GM18870 (cell line): ENCODE results near the gene NCOA4.
"Not testable (repeated sequence)": the region's sequence is repeated elsewhere in the genome, so short reads cannot be mapped to it uniquely, and the experiment has no call there.

ENCODE experiments used
- ATAC-seq: cut with Tn5 transposase; IDR thresholded peaks from one replicate; pipeline ENCODE4 v1.9.1; 2021; ENCODE audit warnings: moderate library complexity; ENCODE audit not compliant: unreplicated experiment

The NCOA4 gene

GRCh38 chr10:46052791-46053375 lies 22.5 kb upstream of the NCOA4 start:
- ATAC-seq: no peak

- ATAC-seq: no peak
These were observed 21.8 kb upstream of the NCOA4 start for GRCh38 chr10:46052057-46052790.

- ATAC-seq: no peak
These were observed 20.7 kb upstream of the NCOA4 start for GRCh38 chr10:46050941-46051623.

GRCh38 chr10:46049497-46049831 lies 19.0 kb upstream of the NCOA4 start:
- ATAC-seq: not testable (repeated sequence)

- ATAC-seq: no peak
These were observed 17.7 kb upstream of the NCOA4 start for GRCh38 chr10:46048152-46048551.

- no peak for ATAC-seq
These were observed 15.8 kb upstream of the NCOA4 start, which contains the start of gene MSMB for GRCh38 chr10:46046261-46046660. Gene MSMB, minus strand, starts transcription at chr10:46046269. Its CDS starts 32 bp downstream, at chr10:46046237.

GRCh38 chr10:46042527-46042926 lies 12.1 kb upstream of the NCOA4 start:
- ATAC-seq: no peak

GRCh38 chr10:46040004-46040403 lies 9.6 kb upstream of the NCOA4 start:
- ATAC-seq: no peak

GRCh38 chr10:46037107-46037825 lies 6.8 kb upstream of the NCOA4 start:
- no peak for ATAC-seq

GRCh38 chr10:46035923-46036849 lies 5.8 kb upstream of the NCOA4 start:
- ATAC-seq: no peak

GRCh38 chr10:46033602-46034011 lies 3.2 kb upstream of the NCOA4 start:
- ATAC-seq: no peak

- ATAC-seq: no peak
These were observed 1.5 kb upstream of the NCOA4 start for GRCh38 chr10:46031648-46032532.

- no peak for ATAC-seq
These were observed 877 bp downstream of the NCOA4 start for GRCh38 chr10:46029461-46030030.

- ATAC-seq: peak; percentile 63
These were observed 1.6 kb downstream of the NCOA4 start for GRCh38 chr10:46028584-46029460.

GRCh38 chr10:46026106-46026505 lies 4.3 kb downstream of the NCOA4 start:
- ATAC-seq: no peak

- ATAC-seq: no peak
These were observed 5.0 kb downstream of the NCOA4 start for GRCh38 chr10:46025406-46025805.

- no peak for ATAC-seq
These were observed 5.5 kb downstream of the NCOA4 start for GRCh38 chr10:46024948-46025347.
